GM19035 (cell line): ENCODE results near the gene FAM171A1.

Experiments used
- ATAC-seq: cut with Tn5 transposase; IDR thresholded peaks from one replicate; pipeline ENCODE4 v1.9.1; 2021; ENCODE audit not compliant: unreplicated experiment

Gene FAM171A1

GRCh38 chr10:15374156-15374555, 3.1 kb upstream of the FAM171A1 start:
- peak; percentile 67 for ATAC-seq

- ATAC-seq: no peak
Measured at GRCh38 chr10:15373199-15373598, 2.1 kb upstream of the FAM171A1 start.

- ATAC-seq: peak; percentile 15
Measured at GRCh38 chr10:15370212-15370855, 755 bp downstream of the FAM171A1 start.

GRCh38 chr10:15369256-15370211, 1.6 kb downstream of the FAM171A1 start:
- no peak for ATAC-seq

GRCh38 chr10:15368101-15368855, 2.8 kb downstream of the FAM171A1 start:
- ATAC-seq: no peak

- no peak for ATAC-seq
Measured at GRCh38 chr10:15367296-15368085, 3.6 kb downstream of the FAM171A1 start.

GRCh38 chr10:15365692-15366091, 5.4 kb downstream of the FAM171A1 start:
- no peak for ATAC-seq

GRCh38 chr10:15364001-15364400, 7.1 kb downstream of the FAM171A1 start:
- ATAC-seq: no peak

GRCh38 chr10:15363031-15363430, 8.1 kb downstream of the FAM171A1 start:
- ATAC-seq: no peak

- no peak for ATAC-seq
Measured at GRCh38 chr10:15361131-15361530, 10.0 kb downstream of the FAM171A1 start.

- ATAC-seq: no peak
Measured at GRCh38 chr10:15360566-15360965, 10.5 kb downstream of the FAM171A1 start.

- no peak for ATAC-seq
Measured at GRCh38 chr10:15353471-15354017, 17.5 kb downstream of the FAM171A1 start.

GRCh38 chr10:15352836-15353235, 18.3 kb downstream of the FAM171A1 start:
- no peak for ATAC-seq

GRCh38 chr10:15352201-15352600, 18.9 kb downstream of the FAM171A1 start:
- no peak for ATAC-seq

GRCh38 chr10:15351099-15351820, 19.8 kb downstream of the FAM171A1 start:
- ATAC-seq: no peak

- ATAC-seq: no peak
Measured at GRCh38 chr10:15349112-15349511, 22.0 kb downstream of the FAM171A1 start.

GRCh38 chr10:15348579-15348978, 22.5 kb downstream of the FAM171A1 start:
- ATAC-seq: no peak

GRCh38 chr10:15347150-15347549, 23.9 kb downstream of the FAM171A1 start:
- no peak for ATAC-seq

- no peak for ATAC-seq
Measured at GRCh38 chr10:15346440-15347141, 24.5 kb downstream of the FAM171A1 start.
